GM18511 (cell line): ENCODE measurements around the gene ZDHHC24.

Experiments used
- ATAC-seq: cut with Tn5 transposase; IDR thresholded peaks from one replicate; pipeline ENCODE4 v1.9.1; 2021; ENCODE audit warnings: mild to moderate bottlenecking, moderate library complexity; ENCODE audit not compliant: unreplicated experiment

The ZDHHC24 gene

DNA sequence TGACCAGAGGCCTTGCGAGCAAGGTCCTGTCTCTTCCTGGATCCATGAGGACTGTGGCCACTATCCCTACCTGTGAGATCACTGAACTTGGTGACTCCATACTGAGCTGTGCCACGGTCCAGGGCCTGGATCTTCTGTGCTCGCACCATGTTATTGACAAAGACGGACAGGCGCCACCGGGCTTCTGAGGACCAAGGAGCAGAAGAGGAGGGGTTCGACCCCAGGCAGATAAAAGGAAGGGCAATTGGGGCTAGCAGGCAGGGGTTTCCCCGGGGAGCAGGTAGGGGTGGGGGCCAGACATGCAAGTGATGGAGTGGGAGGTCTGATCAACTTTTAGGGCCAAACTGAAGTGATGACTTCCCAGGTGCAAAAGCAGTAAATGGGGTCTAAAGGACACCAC, 20.4 kb upstream of the ZDHHC24 start:
- no peak for ATAC-seq

DNA sequence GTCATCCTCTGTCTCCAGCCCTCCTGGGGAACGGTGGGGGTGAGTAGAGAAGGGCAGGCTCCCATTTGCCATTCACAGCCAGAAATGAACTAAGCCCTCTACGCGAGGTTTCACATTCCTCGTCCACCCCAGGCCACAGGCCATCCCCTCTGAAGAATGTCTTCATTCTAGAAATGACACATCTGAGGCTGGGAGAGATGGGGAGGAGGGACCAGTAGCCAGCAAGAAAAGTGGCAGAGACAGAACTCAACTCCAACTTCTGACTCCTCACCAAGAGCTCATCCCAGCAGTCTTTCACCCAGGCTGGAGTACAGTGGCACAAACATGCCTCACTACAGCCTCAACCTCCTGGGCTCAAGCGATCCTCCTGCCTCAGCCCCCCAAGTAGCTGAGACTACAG, 19.1 kb upstream of the ZDHHC24 start:
- no peak for ATAC-seq

DNA sequence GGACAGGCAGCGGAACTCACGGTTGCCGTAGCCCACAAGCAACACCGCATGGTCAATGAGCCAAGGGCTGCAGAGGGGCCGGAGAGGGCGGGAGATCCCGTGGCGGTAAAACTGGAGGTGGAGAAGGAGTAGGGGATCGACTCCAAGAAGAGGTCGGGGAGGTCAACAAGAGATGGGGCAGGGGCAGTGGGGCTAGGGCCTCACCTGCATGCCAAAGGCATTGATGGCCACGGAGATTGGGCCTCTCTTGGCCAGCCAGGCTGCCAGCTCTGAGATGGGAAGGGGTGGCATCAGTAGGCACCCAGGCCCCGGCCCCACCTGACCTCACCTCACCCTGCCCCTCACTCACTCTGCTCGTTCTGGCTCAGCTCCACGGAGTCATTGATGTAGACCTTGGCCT, 18.7 kb upstream of the ZDHHC24 start:
- no peak for ATAC-seq

DNA sequence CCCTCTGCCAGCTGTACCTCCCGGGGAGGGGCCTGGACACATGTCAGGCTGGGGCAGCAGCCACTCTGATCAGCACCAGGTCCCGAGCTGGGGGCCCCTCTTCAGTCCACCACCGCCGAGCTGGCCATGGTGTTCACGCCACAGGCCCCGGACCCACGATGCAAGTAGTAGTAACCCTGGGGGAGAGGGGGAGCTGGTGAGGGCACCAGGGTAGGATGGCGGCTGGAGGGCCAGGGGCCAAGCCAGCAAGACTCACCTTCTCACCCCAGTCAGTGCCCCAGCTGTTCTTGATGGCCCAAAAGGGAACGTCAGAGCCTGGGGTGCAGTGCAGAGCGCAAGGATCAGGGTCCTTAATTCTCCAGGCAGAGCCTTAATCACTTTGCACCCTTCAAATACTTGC, 18.0 kb upstream of the ZDHHC24 start:
- ATAC-seq = no peak

DNA sequence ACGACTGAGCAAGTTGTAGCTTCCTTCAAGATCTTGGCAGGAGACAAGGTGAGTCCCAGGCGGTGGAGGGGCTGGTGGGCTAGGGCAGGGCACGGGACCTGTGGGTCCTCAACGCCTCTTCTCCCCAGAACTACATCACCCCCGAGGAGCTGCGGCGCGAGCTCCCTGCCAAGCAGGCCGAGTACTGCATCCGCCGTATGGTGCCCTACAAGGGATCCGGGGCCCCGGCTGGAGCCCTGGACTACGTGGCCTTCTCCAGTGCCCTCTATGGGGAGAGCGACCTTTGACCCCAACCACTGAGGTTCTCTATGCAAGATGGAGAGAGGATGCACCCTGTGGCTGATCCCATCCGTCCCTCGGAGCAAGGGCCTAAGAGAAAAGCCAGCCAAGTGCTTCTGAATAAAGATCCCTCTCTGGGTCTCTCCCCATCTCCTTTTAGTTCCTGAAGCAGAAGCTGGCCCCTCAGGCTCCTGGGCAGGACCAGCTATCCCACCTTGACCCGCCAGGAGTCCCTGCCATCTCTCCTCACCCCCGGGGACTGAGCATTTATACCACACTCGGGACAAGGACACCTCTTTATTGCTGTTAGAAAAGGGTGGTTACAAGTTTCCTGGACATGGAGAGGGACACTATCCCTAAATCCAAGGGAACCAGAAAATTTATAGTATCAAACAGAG, 17.2 kb upstream of the ZDHHC24 start:
- ATAC-seq = no peak

DNA sequence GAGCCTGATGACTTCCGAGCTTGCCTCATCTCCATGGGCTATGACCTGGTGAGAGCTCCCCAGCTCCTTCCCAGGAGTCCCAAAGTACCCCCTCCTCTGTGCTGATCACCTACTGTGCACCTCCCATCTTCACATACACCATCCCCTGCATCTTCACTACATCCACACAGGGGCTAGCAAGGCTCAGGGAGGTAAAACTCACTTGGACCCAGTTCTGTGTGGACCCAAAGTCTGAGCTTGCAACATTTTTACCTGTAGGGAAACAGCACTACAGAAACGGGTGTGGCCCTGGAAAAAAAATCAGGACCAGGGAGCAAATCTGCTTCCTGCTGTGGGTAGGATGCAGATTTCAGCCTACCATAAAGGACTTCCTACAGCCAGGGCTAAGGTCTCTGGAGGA, 16.4 kb upstream of the ZDHHC24 start:
- no peak for ATAC-seq

DNA sequence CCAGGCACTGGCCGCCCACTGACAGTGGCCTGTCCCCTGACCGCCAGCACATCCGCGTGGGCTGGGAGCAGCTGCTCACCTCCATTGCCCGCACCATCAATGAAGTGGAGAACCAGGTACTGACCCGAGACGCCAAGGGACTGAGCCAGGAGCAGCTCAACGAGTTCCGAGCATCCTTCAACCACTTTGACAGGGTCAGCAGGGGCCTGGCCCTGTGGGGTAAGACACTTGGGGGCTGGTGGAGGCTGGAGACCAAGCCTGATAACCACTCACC, 16.1 kb upstream of the ZDHHC24 start:
- no peak for ATAC-seq

DNA sequence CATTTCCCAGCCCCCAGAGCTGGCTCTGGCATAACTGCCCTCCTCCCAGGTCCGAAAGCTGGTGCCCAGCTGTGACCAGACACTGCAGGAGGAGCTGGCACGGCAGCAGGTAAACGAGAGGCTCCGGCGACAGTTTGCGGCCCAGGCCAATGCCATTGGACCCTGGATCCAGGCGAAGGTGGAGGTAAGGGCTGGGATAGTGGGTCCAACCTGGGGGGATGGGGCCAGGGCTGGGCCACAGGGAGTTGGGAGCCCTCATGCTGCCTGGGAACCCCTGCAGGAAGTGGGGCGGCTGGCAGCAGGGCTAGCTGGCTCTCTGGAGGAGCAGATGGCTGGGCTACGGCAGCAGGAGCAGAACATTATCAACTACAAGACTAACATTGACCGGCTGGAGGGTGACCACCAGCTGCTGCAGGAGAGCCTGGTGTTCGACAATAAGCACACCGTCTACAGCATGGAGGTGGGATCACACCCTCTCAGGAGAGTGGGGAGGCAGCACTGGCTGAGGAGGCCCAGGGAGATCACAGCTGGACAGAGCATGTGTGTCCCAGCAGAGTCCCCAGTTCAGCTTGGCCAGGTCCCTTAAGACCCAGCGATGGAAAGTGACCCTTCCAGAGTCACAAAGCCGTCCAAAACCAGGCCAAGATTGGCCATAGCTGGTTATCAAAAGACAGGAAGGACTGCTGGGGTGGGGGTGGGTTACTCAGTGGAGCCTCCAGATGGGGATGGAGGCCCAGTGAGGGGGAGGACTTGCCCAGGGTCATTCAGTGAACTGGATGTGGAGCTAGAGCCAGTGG, 15.5 kb upstream of the ZDHHC24 start:
- ATAC-seq = no peak

DNA sequence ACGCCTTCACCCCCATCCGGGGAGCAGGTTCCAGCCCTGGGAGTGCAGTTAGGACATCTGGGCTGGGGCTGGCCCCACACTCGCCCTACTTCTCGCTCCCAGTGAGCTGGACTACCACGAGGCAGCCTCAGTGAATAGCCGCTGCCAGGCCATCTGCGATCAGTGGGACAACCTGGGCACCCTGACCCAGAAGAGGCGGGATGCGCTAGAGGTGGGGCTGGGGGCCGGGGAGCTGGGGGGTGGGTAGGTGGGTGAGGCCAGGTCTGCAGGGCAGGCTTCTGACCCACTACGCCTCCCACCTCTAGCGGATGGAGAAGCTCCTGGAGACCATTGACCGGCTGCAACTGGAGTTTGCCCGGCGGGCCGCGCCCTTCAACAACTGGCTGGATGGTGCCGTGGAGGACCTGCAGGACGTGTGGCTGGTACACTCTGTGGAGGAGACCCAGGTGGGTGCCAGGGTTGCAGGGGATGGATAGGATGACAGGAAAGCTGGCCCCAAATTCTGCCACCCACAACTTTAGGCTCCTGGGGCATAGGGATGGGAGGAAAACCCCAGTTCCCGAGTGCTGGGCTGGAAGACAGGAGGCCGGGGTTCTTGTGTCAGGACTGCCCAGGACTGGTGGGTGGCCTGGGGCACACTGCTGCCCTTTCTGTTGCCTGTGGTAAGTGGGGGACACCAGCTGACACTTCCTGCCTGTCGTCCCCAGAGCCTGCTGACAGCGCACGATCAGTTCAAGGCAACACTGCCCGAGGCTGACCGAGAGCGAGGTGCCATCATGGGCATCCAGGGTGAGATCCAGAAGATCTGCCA, 14.2 kb upstream of the ZDHHC24 start:
- ATAC-seq = no peak

DNA sequence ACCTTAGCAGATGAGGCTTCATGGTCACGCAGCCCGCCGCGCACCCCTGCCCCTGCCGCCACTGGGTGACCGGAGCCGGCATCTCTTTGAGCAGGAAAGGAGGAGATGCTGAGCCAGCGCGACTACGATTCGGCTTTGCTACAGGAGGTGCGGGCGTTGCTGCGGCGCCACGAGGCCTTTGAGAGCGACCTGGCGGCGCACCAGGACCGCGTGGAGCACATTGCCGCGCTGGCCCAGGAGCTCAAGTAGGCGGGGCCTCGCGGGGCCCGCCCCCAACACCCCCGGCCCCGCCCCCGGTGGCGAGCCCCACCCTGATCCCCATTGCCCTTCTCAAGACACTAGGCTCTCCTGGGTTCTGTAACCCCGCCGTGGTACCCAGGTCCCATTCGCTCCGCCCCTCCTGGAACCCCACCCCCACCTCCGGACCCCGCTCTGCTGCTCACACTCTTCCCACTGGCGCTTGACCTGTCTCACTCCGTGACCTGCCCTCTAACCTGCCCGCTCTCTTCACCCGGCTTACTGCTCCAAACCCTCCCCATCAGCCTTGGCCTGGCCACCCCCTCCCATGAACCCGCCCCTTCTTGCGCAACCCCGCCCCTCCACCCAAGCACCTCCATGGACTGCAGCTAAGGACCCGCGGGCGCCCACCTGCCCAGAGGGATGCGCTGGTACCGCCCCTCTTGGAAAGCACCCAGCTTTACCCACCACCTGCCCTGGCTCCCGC, 13.5 kb upstream of the ZDHHC24 start:
- ATAC-seq = no peak

DNA sequence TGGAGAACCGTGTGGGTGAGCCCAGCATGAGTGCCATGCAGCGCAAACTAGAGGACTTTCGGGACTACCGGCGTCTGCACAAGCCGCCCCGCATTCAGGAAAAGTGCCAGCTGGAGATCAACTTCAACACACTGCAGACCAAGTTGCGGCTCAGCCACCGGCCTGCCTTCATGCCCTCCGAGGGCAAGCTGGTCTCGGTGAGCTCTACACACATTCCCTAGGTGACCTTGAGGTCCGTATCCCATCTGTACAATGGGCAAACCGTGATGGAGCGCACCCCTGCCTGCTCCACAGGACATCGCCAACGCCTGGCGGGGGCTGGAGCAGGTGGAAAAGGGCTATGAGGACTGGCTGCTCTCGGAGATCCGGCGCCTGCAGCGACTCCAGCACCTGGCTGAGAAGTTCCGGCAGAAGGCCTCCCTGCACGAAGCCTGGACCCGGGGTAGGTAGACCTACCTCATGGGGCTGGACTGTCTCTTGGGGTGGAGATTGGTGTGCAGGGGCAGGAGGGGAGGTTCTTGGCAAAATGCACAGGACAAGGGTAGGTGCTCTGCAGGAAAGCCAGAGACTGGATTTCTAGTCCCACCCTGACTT, 12.0 kb upstream of the ZDHHC24 start:
- no peak for ATAC-seq

DNA sequence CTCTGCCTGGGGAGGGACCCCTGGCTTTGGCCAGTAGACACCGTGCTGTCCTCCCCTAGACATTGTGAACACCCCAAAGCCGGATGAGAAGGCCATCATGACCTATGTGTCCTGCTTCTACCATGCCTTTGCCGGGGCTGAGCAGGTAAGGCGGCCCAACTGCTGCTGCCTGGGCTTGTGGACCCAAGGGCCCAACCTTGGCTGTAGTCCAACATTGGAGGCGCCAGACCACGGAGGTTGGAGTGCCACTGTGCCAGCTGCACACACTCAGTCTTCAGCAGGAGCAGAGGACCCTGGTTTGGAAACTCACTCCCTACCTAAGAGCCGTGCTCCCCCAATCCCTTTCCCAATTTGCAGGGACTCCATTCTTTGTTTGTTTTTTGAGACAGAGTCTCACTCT, 10.2 kb upstream of the ZDHHC24 start:
- no peak for ATAC-seq

DNA sequence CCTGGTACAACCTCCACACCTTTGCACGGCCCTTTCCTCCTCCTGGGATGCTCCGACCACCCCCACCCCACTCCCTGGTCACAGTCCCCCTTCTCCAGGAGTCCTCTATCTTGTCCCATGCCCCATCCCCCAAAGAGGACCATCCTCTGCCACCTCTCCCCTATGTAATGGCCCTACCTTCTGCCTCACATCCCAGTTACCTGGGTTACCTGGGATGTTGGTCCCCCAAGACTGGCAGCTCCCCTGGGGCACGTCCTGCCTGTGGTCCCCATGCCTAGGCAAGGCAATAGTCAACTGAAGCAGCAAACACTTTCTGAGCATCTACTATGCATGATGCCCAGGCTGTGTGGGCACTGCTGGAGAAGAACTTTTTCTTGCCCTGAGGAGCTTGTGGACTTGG, 9.6 kb upstream of the ZDHHC24 start:
- no peak for ATAC-seq

DNA sequence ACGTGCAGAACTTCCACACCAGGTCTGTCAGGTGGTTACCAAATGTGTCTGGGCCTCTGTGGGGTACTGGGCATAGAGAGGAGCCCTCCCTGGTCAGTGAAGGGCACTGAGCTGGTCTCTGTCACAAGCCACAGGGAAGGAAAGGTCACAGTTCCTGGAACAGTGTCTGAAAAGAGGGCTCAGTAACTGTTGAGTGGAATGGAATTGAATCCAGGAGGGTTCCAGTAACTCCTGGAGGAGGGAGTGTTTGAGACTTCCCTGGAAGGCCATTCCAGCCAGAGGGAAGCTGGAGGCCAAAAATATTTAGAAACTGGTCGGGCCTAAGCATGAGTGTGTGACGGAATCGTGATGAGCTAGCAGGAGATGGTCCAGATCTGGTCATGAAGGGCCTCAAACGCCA, 8.8 kb upstream of the ZDHHC24 start:
- no peak for ATAC-seq

DNA sequence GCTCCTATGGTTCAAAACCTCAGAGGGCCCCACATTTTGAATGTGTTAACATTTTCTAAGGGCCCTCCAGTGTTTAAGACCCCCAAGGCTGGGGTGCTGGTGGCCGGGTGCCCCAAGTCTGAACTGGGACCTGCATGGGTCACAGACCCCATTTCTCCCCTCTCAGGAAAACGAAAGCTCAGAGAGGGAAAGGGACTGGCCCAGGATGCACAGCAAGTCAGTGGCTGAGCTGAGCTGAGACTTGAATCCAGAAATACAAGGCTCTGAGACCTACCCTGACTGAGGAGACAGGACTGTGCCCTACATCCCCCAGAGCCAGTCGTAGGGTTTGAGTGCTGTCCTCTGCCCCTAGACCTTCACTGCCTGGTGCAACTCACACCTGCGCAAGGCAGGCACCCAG, 5.0 kb upstream of the ZDHHC24 start:
- ATAC-seq = no peak

DNA sequence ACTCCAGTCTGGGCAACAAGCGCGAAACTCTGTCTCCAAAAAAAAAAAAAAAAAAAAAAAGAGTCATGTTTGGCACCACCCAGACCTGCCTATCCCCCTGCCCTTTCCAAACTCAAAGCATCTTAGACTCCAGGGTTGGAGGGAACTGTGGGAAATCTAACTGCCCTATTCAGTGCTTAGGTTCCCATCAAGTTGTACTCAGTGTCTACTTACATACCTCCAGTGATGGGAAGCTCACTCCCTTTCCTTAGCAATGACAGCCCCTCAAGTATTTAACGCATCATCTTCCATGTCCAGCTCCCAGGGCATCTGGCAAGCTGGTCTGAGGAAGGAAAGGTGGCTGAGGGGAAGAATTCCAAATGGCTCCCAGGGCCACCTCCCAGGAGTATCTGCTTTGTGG, 3.8 kb upstream of the ZDHHC24 start:
- ATAC-seq = no peak

DNA sequence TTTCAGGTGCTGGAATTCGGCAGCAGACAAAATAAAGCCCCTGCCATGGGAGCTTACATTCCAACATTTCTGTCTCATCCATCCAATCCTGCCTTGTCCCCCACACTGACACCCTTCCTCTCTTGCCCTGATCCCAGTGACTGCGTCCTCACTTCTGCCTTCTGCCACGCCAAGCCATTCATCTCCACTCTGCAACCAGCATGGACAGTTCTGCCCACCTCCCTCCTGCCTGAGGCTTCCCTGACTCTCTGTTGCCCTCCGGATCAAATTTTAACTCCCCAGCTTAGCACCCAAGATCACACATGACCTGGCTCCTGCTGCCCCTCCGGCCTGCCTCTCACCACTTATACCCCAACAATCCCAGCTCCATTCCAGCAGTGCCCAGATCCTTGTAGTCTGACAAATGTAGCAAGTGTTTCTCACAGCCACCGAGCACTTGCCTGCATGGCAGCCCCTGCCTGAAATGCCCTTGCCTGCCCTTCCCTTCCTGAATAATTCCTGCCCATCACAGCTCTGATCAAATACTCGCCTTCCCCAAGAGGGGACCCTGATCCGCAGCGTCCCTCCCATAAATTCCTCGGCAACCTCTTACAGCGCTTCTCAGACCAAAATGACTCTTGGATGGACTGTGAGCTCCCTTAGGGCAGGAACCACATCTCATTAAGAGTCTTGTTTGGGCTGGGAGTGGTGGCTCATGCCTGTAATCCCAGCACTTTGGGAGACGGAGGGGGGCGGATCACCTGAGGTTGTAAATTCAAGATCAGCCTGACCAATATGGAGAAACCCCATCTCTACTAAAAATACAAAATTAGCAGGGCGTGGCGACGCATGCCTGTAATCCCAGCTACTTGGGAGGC, 3.2 kb upstream of the ZDHHC24 start:
- no peak for ATAC-seq

DNA sequence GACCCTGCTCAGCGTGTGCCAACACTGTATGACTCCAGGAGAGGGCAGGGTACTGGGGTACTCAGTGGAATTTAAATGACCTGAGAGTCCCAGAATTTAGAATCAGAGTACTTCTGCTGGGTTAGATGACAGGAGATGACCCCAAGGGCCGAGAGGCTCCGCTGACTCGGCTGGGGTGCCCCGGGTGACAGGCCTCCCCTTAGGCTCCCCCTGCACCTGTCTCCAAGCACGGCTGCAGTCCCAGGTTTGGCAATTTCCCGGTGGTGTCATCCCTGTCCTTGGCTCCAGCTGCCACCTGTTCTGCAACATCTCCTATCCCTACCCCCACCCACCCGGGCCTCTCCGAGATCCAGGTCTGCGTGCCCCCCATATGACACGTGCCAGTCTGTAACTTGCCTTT, 2.2 kb upstream of the ZDHHC24 start:
- no peak for ATAC-seq

DNA sequence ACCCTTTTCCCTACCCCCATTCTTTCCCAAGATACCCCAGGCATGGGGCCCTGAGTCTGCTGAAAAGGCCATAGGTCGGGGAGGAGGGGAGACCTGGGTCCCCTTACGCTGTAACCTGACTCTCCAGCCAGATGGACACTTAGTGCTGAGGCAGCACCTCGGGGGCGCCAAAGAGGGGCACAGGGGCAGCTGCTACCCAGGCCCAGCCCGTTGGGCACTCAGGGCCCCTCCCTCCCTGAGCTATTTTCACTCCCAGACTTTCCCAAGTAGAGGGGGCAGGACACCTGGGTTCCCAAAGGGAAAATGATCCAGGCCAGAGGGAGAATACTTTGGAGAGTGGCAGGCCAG, 1.8 kb upstream of the ZDHHC24 start:
- no peak for ATAC-seq

DNA sequence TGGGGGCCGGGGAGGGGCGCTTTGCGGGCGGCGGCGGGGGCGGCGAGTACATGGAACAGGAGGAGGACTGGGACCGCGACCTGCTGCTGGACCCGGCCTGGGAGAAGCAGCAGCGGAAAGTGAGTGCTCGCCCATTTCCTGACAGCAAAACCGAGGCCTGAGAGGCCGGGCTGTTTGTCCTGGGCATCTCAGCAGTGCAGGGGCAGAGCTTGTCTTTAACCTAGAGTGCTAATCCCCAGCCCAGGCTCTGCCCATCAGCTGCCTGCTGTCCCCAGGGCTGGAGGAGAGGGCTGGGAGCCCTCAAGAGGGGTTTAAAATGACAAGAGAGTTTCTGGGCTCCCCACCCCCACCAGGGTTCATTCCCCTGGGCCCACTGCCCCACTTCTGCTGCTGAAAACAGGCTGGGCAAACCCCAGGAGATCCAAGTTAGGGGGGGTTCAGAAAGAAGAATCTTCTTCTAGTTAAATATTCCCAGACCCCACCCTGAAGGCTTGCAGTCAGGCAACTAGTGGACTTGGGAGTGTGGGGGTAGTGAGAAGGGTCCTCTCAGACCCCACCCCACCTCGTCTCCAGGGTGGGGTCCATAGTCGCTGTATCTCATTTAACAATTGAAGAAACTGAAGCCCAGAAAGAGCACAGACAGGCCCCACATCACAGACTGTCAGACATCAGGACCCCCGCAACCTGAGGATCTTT, 1.3 kb upstream of the ZDHHC24 start:
- ATAC-seq = no peak
